Endothelial cell of umbilical vein (primary cell): Measurements from ENCODE around the gene CHST11. TPM values are rescaled to one million over a fixed set of nuclear protein-coding genes. Genes with fewer than 3 reads are reported as not detected.

Experiments used
- BruUV-seq: library from RNA; stranded (reverse); fragments of 400-500 nt; replicated peaks from 2 replicates; lab custom pipeline; 2021; lab: Mats Ljungman, UMichigan
- CTCF ChIA-PET: fragments of 300-600, 350-600 bp; sonication (Branson Sonifier 250); formaldehyde crosslinking; loops from one replicate; lab custom pipeline; 2021; ENCODE audit warnings: antibody characterized with exemption, inconsistent platforms; lab: Charles Lee
- POLR2A ChIA-PET: fragments of 300-600, 350-600 bp; sonication (Branson Sonifier 250); formaldehyde crosslinking; loops from one replicate; lab custom pipeline; 2021; ENCODE audit warnings: antibody characterized with exemption, inconsistent platforms; lab: Charles Lee
- DNase-seq: peaks from one replicate; pipeline ENCODE4 v3.0.0-alpha.2; 2011; ENCODE audit warnings: low read depth, low spot score
- FAIRE-seq: peaks from 2 replicates; lab custom pipeline; 2011; peaks lifted over from hg19 to GRCh38; lab: Jason Lieb, UNC
- H2AFZ ChIP-seq: 2 replicates; pipeline ENCODE4 v1.6.0; 2012; ENCODE audit warnings: low read depth, low read length, control low read depth, inconsistent platforms
- H3K27ac ChIP-seq: 2 replicates; pipeline ENCODE4 v1.5.1; 2011; ENCODE audit warnings: low read depth, mild to moderate bottlenecking, control low read depth, low read length, moderate library complexity; ENCODE audit not compliant: insufficient read depth
- H3K27me3 ChIP-seq, 2 experiments: 2 replicates each; pipeline versions ENCODE4 v1.6.0 to v1.6.1; 2011; ENCODE audit warnings: low read length in 2 of 2, mixed read lengths in 1 of 2; ENCODE audit not compliant: control insufficient read depth in 2 of 2, insufficient read depth in 2 of 2
- H3K36me3 ChIP-seq, 2 experiments: 2 replicates in 1 of 2; 3 replicates in 1 of 2; pipeline ENCODE4 v1.5.1; 2011; ENCODE audit warnings: low read length in 2 of 2, mild to moderate bottlenecking in 1 of 2, moderate library complexity in 1 of 2; ENCODE audit not compliant: control insufficient read depth in 2 of 2, insufficient read depth in 2 of 2; ENCODE audit errors: extremely low read depth in 1 of 2
- H3K4me1 ChIP-seq: 3 replicates; pipeline ENCODE4 v1.5.1; 2011; ENCODE audit warnings: mild to moderate bottlenecking, low read length; ENCODE audit not compliant: control insufficient read depth, insufficient read depth; ENCODE audit errors: extremely low read depth
- H3K4me2 ChIP-seq: 2 replicates; pipeline ENCODE4 v1.6.1; 2011; ENCODE audit warnings: low read length, control low read depth, mixed read lengths; ENCODE audit not compliant: insufficient read depth
- H3K4me3 ChIP-seq, 3 experiments: fragments of 200-600 bp in 1 of 3; sonication (generic), shearing (Covaris generic) in 1 of 3; replicated peaks in 1 of 3; 2 replicates each; pipeline ENCODE4 v1.5.1; 2011 to 2016; ENCODE audit warnings: control low read depth in 3 of 3, low read length in 3 of 3, mild to moderate bottlenecking in 2 of 3, inconsistent platforms in 1 of 3, low read depth in 1 of 3, moderate library complexity in 1 of 3; ENCODE audit not compliant: insufficient read depth in 1 of 3
- H3K79me2 ChIP-seq: 2 replicates; pipeline ENCODE4 v1.6.0; 2012; ENCODE audit warnings: low read length, inconsistent platforms; ENCODE audit not compliant: control insufficient read depth, insufficient read depth
- H3K9ac ChIP-seq: replicated peaks from 2 replicates; pipeline ENCODE3; 2011; ENCODE audit warnings: low read length, control low read depth; ENCODE audit not compliant: insufficient read depth; ENCODE audit errors: extremely low read depth
- H3K9me1 ChIP-seq: replicated peaks from 3 replicates; pipeline ENCODE4 v1.6.0; 2011; ENCODE audit warnings: mild to moderate bottlenecking, low read length; ENCODE audit not compliant: control insufficient read depth, insufficient read depth; ENCODE audit errors: extremely low read depth
- H3K9me3 ChIP-seq: replicated peaks from 2 replicates; pipeline ENCODE4 v1.5.1; 2012; ENCODE audit warnings: low read length, inconsistent platforms; ENCODE audit not compliant: control insufficient read depth, insufficient read depth
- H4K20me1 ChIP-seq: replicated peaks from 2 replicates; pipeline ENCODE3; 2011; ENCODE audit warnings: mild to moderate bottlenecking, low read length; ENCODE audit not compliant: control insufficient read depth, insufficient read depth; ENCODE audit errors: extremely low read depth
- EZH2 ChIP-seq: IDR thresholded peaks from 2 replicates; pipeline ENCODE4 v1.6.1; 2012; ENCODE audit warnings: borderline replicate concordance, low read depth, mild to moderate bottlenecking, moderate library complexity, low read length, inconsistent platforms; ENCODE audit not compliant: severe bottlenecking
- FOS ChIP-seq: IDR thresholded peaks from 2 replicates; pipeline ENCODE4 v1.6.1; 2011; ENCODE audit warnings: mild to moderate bottlenecking, low read length, moderate library complexity, borderline replicate concordance; ENCODE audit not compliant: insufficient read depth
- GATA2 ChIP-seq: IDR thresholded peaks from 2 replicates; pipeline ENCODE4 v1.7.0; 2011; ENCODE audit warnings: low read depth, mild to moderate bottlenecking, moderate library complexity, mixed read lengths, low read length; ENCODE audit not compliant: insufficient read length, insufficient read depth
- JUN ChIP-seq: IDR thresholded peaks from 2 replicates; pipeline ENCODE4 v1.6.1; 2011; ENCODE audit warnings: borderline replicate concordance, low read depth; ENCODE audit not compliant: insufficient read length, insufficient read depth
- MYC ChIP-seq: IDR thresholded peaks from one replicate; pipeline ENCODE4 v1.6.1; 2011; ENCODE audit warnings: mild to moderate bottlenecking, low read depth, low read length
- POLR2A ChIP-seq: IDR thresholded peaks from 2 replicates; pipeline ENCODE4 v1.6.1; 2012; ENCODE audit warnings: low read depth, mild to moderate bottlenecking, control low read depth, low read length
- POLR2AphosphoS5 ChIP-seq: IDR thresholded peaks from 2 replicates; pipeline ENCODE4 v1.6.1; 2012; ENCODE audit warnings: low read depth, mild to moderate bottlenecking, control low read depth, low read length, moderate library complexity; ENCODE audit not compliant: insufficient read depth
- dilution Hi-C: fragments of 300-500 bp; cut with MboI; formaldehyde crosslinking; loops from one replicate; pipeline ENCODE4 v1.15.0; 2019; ENCODE audit warnings: low sequenced_read_pairs; ENCODE audit not compliant: extremely low pct_ligation_motif_present
- intact Hi-C: fragments of 100-400 bp; cut with micrococcal nuclease; formaldehyde crosslinking; loops from one replicate; pipeline ENCODE4 v1.10.0; 2022
- polyA plus RNA-seq, 4 experiments: library from polyadenylated mRNA; depleted of rRNA in 3 of 4; stranded (reverse) in 3 of 4; unstranded in 1 of 4; fragments of >200 nt; gene quantifications; 2 replicates each; pipeline versions ENCODE4 v1.2.1 to v1.2.3, GENCODE V29; 2011 to 2012; ENCODE audit warnings: missing spikeins in 1 of 4
- total RNA-seq: library from RNA; stranded (reverse); gene quantifications from 2 replicates; pipeline ENCODE4 v1.2.3, GENCODE V29; 2021
- TF ChIP-seq, protein P1 (sequence below), 2 donors: IDR thresholded peaks; 1 replicate in 1 of 2; 2 replicates in 1 of 2; pipeline ENCODE4 v1.5.1; 2011; ENCODE audit warnings: low read length in 2 of 2, mild to moderate bottlenecking in 2 of 2, moderate library complexity in 2 of 2, control low read depth in 1 of 2, inconsistent platforms in 1 of 2, low read depth in 1 of 2; ENCODE audit not compliant: insufficient read depth in 1 of 2; ENCODE audit errors: extremely low read depth in 1 of 2
- TF ChIP-seq, protein P2 (sequence below): IDR thresholded peaks from 2 replicates; pipeline ENCODE4 v1.6.1; 2011; ENCODE audit not compliant: insufficient read depth, insufficient read length

CHST11 gene
- total and polyA plus RNA-seq, 2 donors (not counting 3 experiments of a cell fraction or from before 2014, with no cell fraction given), result 19.7 to 20.9 TPM

DNA sequence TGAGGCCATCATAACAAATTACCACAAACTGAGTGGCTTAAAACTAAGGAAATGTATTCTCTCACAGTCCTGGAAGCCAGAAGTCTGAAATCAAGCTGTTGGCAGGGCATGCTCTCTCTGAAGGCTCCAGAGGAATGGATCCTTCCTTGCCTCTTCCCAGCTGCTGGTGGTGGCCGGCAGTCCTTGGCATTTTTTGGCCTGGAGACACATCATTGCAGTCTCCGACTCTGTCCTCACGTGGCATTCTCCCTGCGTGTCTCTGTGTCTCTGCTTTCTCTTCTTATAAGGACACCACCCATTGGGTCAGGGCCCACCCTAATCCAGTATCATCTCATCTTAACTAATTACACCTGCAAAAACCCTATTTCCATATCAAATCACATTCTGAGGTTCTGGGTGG lies 295.3 kb downstream of the CHST11 start:
- H3K4me3 ChIP-seq, result no peak overlapping the region
- no peak overlapping the region for H3K27ac ChIP-seq
- H2AFZ ChIP-seq, result no peak overlapping the region
- no peaks in the 10 kb centered on the region for H3K9me3 ChIP-seq
- TF ChIP-seq MYC (no peak), GATA2 (no peak), POLR2A (no peak), EZH2 (no peak), JUN (no peak), POLR2AphosphoS5 (no peak), FOS (no peak)
- TF ChIP-seq, protein P1, sequence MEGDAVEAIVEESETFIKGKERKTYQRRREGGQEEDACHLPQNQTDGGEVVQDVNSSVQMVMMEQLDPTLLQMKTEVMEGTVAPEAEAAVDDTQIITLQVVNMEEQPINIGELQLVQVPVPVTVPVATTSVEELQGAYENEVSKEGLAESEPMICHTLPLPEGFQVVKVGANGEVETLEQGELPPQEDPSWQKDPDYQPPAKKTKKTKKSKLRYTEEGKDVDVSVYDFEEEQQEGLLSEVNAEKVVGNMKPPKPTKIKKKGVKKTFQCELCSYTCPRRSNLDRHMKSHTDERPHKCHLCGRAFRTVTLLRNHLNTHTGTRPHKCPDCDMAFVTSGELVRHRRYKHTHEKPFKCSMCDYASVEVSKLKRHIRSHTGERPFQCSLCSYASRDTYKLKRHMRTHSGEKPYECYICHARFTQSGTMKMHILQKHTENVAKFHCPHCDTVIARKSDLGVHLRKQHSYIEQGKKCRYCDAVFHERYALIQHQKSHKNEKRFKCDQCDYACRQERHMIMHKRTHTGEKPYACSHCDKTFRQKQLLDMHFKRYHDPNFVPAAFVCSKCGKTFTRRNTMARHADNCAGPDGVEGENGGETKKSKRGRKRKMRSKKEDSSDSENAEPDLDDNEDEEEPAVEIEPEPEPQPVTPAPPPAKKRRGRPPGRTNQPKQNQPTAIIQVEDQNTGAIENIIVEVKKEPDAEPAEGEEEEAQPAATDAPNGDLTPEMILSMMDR (IDR thresholded peaks at IDR 0.05; ENCODE audit: extremely low read depth in 1 of 2, insufficient read depth in 1 of 2, low read depth in 1 of 2, low read length in 2 of 2), result no peak
- TF ChIP-seq, protein P2, sequence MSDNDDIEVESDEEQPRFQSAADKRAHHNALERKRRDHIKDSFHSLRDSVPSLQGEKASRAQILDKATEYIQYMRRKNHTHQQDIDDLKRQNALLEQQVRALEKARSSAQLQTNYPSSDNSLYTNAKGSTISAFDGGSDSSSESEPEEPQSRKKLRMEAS, result no peak
- H3K9me1 ChIP-seq, result no peaks in the 10 kb centered on the region
- intact Hi-C loops (no loop called here), dilution Hi-C loops (no loop called here)
- no peaks in the 10 kb centered on the region for H4K20me1 ChIP-seq
- DNase-seq (no peak), FAIRE-seq (no peak)
- H3K9ac ChIP-seq, result no peak overlapping the region
- ChIA-PET POLR2A (no interaction called here), CTCF (interaction anchor here (1.0 kb wide), 1 partner anchor 114 kb away, joined by 3 read pairs; no protein-coding TSS in a partner anchor)
- H3K4me1 ChIP-seq, result peaks cover 5% of the 10 kb centered on the region
- no peaks in the 10 kb centered on the region for H3K79me2 ChIP-seq
- BruUV-seq, result no TSS peak
- no peaks in the 10 kb centered on the region for H3K27me3 ChIP-seq
- peaks cover 0 to 2% of the 10 kb centered on the region in 2 experiments for H3K36me3 ChIP-seq
- H3K4me2 ChIP-seq, result no peak overlapping the region
